Activated CD4-positive, alpha-beta T cell treated with anti-CD3 and anti-CD28 coated beads, Interleukin-2, Interleukin-6, amounts not matched to agents 100 ng/mL and 50 ng/mL, durations not matched to agents 16 hours and 8 hours (primary cell): Measurements from ENCODE around the gene CFAP74.
"Not testable (repeated sequence)": the region's sequence is repeated elsewhere in the genome, so short reads cannot be mapped to it uniquely, and the experiment has no call there.

Experiments
- DNase-seq: peaks from one replicate; pipeline ENCODE4 v3.0.0-alpha.2; 2020

Gene CFAP74

DNA sequence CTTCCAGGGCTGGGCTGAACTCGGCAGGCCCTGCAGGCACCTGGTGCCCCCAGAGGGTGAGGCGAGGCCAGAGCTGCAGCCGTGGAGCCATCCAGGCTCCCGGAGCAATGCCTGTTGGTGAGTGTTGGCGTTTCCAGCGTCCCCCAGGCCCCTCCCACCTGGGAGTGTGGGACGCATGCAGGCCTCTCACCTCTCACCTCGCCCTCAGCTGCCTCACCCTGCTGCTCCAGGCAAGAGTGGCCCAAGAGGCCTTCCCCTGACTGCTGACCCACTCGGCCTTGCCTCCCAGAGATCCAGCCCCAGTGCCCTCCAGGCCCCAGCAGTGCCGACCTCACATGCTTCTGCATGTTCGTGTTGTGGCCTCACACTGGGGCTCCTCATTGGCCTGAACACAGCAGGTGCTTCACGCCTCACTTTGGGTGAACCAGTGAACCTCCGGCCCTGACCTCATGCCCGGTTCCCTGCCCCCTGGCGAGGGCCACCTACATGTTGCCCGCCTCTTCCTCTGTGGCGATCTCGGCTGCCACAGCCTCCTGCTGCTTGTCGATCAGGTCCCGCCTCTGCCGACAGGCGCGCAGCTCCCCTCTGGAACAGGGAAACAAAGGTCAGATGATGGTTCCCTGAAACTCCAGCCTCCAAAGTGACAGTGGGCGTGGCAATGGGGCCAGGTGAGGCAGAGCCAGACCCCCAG lies 17.0 kb downstream of the CFAP74 start:
- DNase-seq, result no peak

DNA sequence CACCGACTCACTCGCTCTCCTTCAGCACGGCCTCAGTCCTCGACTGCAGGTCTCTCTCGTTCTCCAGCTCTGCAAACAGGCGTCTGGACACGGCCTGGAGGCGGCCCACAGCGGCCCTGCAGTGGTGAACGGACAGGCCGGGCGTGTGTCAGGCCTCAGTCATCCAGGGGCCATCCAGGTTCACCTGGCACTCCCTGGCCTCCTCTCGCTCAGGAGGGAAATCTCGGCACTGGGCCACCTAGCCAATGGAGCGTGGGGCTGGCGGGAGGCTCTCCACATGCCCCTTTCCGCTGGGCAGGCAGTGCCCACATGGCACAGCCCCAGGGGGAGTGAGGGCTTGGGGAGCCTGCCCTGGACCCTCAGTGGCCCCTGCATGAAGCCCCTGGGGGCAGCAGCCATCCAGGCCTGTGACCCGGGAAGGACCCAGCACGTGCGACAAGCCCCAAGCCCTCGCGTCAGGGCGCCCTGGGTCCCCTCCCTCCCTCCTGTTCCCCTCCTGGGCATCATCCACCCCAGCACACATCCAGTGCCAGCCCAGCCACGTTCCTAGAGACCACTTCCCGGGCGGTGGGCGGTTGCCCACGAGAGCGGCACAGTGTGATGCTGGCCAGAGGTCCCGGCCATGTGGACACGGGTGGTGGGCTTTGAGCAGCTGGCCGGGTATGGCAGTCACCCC lies 18.1 kb downstream of the CFAP74 start:
- no peak for DNase-seq

DNA sequence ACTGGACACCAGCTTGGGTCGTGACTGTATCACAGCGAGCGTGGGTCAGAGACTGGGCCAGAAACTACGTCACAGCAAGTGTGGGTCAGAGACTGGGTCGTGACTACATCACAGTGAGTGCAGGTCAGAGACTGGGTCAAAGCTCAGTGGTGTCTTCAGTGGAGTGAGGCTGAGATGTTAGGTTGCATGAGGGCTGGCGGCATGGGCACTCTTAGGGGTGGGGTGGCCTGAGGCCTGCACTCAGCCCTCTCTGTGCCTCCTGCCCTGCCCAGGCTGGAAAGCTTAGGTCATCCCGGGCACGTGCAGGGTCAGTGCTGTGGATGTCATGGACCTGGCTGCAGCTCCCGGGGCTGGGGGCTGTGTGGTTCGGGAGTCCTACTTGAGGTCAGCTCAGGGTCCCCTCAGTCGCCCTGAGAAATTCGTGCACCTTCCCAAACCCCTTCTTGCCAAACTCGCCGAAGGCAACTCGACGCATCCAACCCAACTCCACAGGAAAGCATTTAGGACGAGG lies 19.0 kb downstream of the CFAP74 start:
- DNase-seq, result no peak

- DNase-seq, result no peak
Measured at GRCh38 chr1:1982379-1983232, 21.0 kb downstream of the CFAP74 start.

GRCh38 chr1:1981631-1982327 lies 21.8 kb downstream of the CFAP74 start:
- not testable (repeated sequence) for DNase-seq

DNA sequence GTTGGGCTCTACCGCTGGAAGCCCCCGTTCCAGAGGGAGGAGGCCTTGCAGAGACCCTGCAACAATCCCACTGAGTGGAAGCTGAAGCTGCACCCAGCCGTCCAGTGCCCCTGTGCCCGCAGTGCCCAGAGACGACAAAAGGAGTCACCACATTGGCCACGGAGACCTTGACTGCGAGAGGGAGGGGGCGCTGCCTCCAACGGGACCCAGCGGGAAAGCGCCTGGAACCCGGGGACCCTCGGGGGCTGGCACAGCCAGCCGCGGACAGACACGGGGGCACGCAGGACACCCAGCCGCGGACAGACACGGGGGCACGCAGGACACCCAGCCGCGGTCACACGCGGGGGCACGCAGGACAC lies 22.5 kb downstream of the CFAP74 start:
- no peak for DNase-seq

DNA sequence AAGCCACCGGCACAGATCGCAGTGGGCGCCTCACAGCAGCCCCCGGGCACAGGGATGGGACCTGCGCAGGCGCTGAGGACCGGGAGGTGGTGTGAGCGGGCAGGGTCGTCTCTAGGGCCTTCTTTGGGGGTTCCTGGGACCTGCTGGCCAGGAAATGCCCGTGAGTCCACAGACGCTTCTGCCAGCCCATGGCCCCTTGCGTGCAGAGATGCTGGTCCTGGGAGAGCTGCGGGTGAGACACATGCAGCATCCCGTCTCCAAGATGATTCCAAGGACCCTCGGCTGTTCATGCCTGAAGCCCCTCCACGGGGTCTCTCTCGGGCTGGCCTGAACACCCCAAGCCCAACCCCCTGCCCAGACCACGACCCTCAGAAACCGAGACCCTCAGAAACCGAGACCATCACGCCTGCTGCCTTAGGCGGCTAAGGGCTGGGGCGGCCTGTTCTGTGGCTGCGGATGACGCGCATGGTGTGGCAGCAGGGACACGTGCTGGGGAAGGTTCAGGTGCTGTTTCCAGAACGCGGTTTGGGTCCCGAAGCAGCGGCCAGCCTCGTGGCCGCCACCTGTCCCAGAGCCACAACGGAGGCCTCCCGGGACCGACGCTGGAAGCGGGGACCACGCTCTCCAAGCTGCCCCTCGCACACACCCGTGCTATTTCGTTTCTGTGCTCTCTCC lies 23.0 kb downstream of the CFAP74 start:
- no peak for DNase-seq

- DNase-seq, result no peak
Measured at GRCh38 chr1:1979482-1980165, 24.0 kb downstream of the CFAP74 start.

DNA sequence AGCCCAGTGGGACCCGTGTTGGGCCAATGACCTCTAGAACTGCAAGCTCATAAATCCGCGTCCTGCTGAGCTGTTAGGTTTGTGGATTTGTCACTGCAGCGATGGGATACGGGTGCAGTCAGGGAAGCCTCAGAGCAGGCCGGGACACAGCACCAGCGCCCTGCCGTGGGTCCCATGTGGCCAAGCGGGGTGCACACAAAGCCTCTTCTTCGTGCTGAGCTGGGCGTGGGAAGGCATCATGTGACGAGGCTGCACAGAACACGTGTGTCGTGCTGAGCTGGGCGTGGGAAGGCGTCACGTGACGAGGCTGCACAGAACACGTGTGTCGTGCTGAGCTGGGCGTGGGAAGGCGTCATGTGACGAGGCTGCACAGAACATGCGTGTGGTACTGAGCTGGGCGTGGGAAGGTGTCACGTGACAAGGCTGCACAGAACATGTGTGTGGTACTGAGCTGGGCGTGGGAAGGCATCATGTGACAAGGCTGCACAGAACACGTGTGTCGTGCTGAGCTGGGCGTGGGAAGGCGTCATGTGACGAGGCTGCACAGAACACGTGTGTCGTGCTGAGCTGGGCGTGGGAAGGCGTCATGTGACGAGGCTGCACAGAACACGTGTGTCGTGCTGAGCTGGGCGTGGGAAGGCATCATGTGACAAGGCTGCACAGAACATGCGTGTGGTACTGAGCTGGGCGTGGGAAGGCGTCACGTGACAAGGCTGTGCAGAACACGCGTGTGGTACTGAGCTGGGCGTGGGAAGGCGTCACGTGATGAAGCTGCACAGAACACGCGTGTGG lies 24.7 kb downstream of the CFAP74 start:
- not testable (repeated sequence) for DNase-seq

- DNase-seq, result no peak
Measured at GRCh38 chr1:1978108-1978507, 25.5 kb downstream of the CFAP74 start.

- no peak for DNase-seq
Measured at GRCh38 chr1:1976031-1976430, 27.6 kb downstream of the CFAP74 start.

DNA sequence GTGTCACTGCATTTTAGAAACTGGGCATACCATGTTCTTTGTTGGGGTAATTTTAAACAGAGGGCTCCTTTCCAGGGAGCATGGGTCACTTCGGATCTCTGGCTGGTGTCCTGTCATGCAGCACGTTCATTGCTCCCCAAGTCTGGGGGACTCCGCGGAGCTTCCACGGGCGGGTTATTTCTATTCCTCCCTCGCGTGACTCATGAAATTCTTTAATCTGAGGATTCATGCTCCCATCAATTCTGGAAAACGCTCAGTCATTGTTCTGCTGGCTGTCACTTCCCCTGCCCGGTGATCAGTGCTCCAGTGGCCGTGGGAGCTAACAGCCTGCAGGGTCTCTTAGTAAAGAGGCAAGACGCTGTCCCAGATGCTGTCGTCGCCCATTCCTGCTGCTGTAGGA lies 28.1 kb downstream of the CFAP74 start:
- no peak for DNase-seq

DNA sequence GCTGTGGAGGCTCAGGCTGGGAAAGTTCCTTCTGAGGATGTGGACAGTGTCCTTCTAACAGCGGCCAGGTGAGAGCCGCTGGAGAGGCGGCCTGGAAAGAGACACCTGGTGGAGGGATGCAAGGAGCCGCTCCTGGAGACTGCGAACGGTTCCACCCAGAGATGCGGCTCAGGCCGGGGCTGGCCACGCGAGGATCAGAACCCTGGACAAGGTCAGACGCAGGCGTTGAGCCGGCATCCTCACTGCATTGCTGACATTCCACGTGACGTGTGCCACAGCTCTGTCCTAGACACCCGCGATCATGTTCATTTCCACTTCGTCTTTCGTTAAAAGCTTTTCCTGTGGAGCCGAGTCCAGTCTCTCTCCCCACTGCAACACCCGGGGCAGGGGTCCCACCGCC lies 28.8 kb downstream of the CFAP74 start:
- no peak for DNase-seq

- no peak for DNase-seq
Measured at GRCh38 chr1:1973716-1974642, 29.6 kb downstream of the CFAP74 start.

DNA sequence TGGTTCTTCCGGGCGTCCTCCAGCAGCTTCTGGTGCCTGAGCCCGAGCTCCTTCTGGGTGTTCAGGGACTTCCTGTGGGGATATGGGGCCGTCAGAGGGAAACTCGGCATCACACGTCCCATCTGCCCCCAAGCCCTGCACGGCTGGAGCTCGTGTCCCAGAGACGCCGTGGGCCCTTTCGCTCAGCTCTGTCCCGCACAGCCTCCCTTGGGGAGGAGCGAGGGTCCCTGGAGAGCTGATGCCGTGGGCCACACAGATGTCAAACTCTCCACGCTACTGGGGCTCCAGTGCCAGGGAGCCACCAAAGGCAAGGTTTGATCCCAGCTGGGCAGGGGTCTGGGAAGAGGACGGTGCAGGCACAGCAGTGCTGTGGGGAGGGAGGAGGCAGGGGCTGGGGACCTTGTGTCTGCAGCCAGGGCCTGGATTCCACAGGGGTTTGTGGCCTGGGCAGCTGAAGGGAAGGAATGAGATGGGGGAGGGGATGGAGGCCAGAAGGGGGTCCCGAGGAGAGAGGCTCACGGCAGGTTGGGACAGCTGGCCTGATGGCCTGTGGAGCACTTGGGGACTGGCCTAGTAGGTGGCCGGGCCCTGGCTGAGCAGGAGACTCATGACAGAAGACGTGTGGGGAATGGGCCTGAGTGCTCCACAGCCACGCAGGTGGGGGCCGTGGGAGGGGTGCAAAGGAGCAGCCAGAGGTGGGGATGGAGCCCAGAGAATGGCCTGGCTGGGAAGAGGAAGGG lies 30.4 kb downstream of the CFAP74 start:
- no peak for DNase-seq

DNA sequence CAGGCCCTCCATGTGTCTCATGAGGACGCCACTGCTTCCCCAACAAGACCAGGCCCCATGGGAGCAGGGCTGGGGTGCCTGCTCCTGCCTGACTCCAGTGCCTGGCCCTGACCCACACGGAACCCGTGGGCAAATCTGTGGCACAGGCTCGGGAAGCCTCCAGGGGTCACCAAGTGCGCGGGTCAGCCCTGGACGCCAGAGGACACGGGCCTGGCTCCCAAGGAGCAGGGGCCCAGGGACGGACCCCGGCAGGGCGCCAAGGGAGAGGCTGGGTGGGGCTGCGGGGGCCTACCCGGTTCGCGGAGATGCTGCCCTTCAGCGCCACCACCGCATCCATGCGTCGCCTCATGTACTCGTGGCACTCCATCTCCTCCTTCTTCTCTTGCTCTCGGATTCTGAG lies 31.9 kb downstream of the CFAP74 start:
- DNase-seq, result no peak

GRCh38 chr1:1971017-1971416 lies 32.6 kb downstream of the CFAP74 start:
- no peak for DNase-seq

DNA sequence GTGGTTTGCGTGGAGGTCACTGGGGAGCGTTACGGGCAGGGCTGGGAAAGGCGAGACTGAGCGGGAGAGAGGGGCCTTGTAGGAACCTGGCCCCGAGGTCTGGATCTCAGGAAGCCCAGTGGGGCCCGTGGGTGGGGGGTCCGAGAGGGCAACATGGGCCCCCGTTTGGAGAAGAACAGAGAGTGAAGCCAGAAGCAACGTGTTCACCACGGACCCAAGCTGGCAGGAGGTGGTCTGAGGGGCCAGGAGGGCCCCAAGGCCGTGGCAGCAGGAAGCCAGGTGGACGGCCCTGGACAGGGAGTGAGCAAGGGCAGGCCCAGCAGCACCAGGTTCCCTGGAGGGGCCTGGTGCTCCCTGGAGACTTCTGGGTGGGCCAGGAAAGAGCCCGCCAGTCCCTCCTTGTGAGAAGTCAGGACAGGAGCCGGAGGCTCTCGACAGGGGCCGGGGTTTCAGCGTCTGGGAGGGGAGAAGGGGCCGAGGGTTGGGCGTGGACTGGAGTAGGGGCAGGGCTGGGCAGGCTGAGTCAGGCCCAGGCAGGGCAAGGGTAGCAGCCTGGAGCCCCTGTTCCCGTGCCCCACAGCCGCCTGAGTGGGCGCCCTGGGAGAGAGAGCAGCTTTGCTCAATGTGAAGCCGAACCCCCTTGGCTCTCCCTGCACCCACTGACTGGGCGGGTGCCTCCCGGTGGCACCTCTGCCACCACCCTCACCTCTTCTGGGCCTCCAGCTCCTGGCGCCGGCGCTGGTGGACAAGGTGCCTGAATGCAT lies 33.5 kb downstream of the CFAP74 start:
- no peak for DNase-seq
